Stimulated activated naive CD8-positive, alpha-beta T cell treated with anti-CD3 and anti-CD28 coated beads, Interleukin-15, amount 100 ng/mL, for 72 hours (primary cell): ENCODE data around the gene KIAA0232.

ENCODE experiments used
- ATAC-seq: fragments of 150-1000 bp; cut with Tn5 transposase; 2 replicates; pipeline ENCODE4 v1.10.0; 2021; ENCODE audit warnings: mild to moderate bottlenecking, moderate library complexity
- DNase-seq, 2 donors: peaks; one replicate each; pipeline ENCODE4 v3.0.0; 2021 to 2022
- H3K27ac Mint-ChIP-seq, 2 donors: one replicate each; pipeline ENCODE4 v1.8.0; 2022; ENCODE audit warnings: mild to moderate bottlenecking in 2 of 2, mixed read lengths in 2 of 2, moderate library complexity in 2 of 2
- H3K27me3 Mint-ChIP-seq: one replicate; pipeline ENCODE4 v1.8.0; 2022; ENCODE audit warnings: mixed read lengths
- H3K4me1 Mint-ChIP-seq: one replicate; pipeline ENCODE4 v1.8.0; 2022; ENCODE audit warnings: mild to moderate bottlenecking, mixed read lengths
- H3K4me3 Mint-ChIP-seq, 2 donors: one replicate each; pipeline ENCODE4 v1.8.0; 2022; ENCODE audit warnings: mild to moderate bottlenecking in 2 of 2, mixed read lengths in 2 of 2, moderate library complexity in 1 of 2
- H3K9me3 Mint-ChIP-seq, 2 donors: one replicate each; pipeline ENCODE4 v1.8.0; 2022; ENCODE audit warnings: mixed read lengths in 2 of 2

KIAA0232 gene

DNA sequence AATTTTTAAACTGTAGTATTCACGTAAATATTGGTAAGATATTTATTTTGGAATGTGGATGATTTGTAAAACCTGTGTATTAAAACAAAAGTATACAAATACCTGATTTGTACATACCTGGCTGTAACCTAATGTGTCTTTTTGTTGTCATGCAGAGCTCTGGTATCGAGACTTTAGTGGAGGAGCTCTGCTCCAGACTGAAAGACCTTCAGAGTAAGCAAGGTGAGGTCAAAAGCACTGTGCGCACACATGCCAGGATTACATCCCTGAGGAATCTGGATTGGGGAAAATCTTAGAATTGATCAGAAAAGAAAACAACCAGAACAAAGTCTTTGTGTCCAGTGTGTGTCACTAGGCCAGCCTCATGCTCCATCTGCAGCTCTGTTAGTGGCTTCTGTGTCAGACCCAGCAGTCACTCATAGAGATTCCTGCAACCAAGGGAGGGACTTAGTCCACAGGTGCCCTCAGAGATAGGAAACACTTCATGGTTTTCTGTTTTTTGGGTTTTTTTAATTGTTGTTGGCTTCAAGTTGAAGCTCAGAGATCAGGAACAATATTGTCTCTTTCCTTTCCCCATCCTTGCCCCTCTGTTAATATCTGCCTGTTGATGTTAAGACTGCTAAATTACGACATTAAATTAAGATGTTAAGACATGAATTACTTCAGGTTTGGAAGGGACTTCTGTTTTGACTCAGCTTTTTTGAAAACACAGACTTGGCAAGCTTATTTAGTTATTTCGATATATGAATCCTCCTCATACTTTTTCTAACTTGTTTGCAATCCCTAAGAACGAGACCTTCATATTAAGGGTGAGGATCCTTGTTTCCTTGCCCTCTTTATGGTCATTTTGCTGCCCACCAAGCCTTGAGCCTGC lies 74.7 kb downstream of the KIAA0232 start:
- no peak overlapping the region for H3K4me3 Mint-ChIP-seq
- no peaks in the 10 kb centered on the region for H3K27me3 Mint-ChIP-seq
- H3K27ac Mint-ChIP-seq = no peak overlapping the region
- peaks cover 16% of the 10 kb centered on the region in 2 donors for H3K9me3 Mint-ChIP-seq
- ATAC-seq = no peak
- H3K4me1 Mint-ChIP-seq = peaks cover 25% of the 10 kb centered on the region
- DNase-seq = no peak

DNA sequence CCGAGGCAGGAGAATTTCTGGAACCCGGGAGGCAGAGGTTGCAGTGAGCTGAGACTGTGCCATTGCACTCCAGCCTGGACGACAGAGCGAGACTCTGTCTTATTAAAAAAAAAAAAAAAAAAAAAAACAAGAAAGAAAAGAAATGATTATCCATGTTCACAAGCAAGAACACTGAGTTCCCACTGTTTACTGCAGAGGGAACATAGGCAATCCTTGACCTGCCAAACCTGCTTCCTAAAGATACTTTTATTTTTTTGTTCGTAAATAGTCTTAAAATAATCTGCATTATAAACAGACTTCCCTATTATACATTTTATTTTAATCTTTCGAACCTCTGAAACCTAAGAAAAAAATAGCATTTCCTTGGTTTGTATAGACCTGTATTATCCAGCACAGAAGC lies 76.5 kb downstream of the KIAA0232 start:
- Mint-ChIP-seq H3K4me1 (peaks cover 18% of the 10 kb centered on the region), H3K27ac (no peak overlapping the region), H3K9me3 (no peaks in the 10 kb centered on the region), H3K4me3 (no peak overlapping the region), H3K27me3 (no peaks in the 10 kb centered on the region)
- DNase-seq = no peak
- ATAC-seq = no peak

DNA sequence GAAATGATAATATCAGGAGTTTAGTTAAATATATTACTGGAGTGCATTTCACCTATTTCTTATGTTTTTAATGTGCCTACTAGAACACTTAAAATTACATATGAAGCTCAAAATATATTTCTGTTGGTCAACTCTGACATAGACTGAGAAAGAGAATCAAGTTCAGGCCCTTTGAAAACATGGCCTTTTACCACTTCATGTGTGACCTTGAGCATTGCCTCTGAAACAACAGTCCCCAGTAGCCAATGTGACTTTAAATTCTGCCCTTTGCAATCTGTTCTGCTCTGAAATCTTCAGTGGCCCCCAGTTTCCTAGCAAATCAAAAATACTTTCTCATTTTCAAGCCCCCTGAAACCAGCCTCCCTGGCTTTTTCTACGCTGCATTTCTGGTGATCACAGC lies 77.0 kb downstream of the KIAA0232 start:
- no peaks in the 10 kb centered on the region for H3K27me3 Mint-ChIP-seq
- no peak for ATAC-seq
- H3K9me3 Mint-ChIP-seq = no peaks in the 10 kb centered on the region
- DNase-seq = no peak
- peaks cover 13% of the 10 kb centered on the region for H3K4me1 Mint-ChIP-seq
- H3K4me3 Mint-ChIP-seq = no peak overlapping the region
- H3K27ac Mint-ChIP-seq = peak overlapping the region in 1 of 2 donors; percentile 20

- Mint-ChIP-seq H3K4me1 (no peaks in the 10 kb centered on the region), H3K9me3 (no peaks in the 10 kb centered on the region), H3K4me3 (no peak overlapping the region), H3K27me3 (no peaks in the 10 kb centered on the region), H3K27ac (peak overlapping the region; percentile 2 to 3)
- no peak for ATAC-seq
- DNase-seq = no peak
Observed at GRCh38 chr4:6868386-6868785, 85.9 kb downstream of the KIAA0232 start.

DNA sequence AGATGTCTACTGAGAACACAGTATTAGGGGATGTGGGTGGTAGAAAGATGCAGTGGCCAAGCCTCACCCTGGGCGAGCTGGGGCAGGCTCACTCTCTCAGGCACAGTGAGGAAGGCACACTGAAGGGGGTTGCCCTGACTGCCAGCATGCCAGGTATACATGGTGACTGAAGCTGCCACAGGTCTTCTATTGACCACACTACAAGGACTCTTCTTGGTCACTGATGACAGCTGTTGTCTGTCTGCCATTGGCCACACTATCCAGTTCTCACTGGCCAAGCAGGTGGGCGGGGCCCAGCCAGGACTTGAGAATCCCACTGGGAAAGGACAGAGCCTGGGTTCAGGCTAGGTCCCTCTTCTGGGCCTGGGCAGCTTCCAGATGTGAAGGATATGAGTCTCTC lies 87.4 kb downstream of the KIAA0232 start:
- Mint-ChIP-seq H3K27ac (no peak overlapping the region), H3K4me3 (no peak overlapping the region), H3K27me3 (no peaks in the 10 kb centered on the region), H3K4me1 (no peaks in the 10 kb centered on the region), H3K9me3 (no peaks in the 10 kb centered on the region)
- ATAC-seq (no peak), DNase-seq (no peak)

DNA sequence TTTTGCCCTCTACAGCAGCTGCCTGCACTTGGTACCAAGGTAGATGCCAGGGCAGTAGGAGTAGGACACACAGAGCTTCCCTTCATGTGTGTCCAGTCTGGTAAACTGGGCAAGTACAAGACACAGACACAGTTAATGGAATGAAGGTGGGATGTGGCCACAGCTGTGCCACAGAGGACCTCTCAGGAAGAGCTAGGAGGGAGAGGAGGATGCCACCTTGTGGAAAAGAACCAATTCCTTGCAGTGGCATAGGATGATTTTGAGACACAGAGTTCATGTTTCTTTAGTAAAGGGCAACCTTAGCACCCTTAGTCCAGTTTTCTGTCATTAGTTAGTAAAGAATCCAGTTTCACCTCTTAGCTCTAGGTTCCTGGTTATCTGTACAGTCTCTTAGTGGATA lies 90.8 kb downstream of the KIAA0232 start:
- no peak overlapping the region for H3K27ac Mint-ChIP-seq
- no peak for ATAC-seq

DNA sequence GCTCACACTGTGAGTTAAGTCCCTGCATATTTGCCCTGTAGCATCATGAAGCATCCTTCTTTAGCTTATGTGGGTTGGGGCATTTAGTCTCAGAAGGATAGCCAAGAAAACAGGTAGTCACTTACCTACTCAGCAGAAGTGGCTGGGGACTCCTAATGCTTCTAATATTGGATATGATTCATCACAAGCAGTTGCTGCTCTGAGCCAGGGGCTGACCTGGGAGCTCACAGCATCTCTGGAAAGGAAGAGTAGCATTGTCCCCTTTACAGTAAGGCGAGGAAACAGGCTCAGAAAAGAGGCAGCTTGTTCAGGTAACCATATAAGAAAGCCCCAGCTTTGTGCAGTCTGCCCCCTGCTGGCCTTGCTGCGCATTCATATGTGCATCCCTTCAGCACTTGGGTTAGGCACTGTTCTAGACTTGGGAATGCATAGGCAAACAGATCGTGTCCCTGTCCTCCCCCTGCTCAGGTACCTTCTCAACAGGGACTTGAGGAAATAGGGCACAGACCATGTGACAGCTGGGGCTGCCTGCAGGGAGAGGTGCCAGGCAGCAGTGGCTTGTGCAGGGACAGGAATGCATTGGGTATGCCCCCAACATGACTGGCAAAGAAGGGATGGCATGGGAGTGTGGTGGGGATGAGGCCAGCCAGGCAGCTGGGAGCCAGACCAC lies 91.4 kb downstream of the KIAA0232 start:
- Mint-ChIP-seq H3K9me3 (no peaks in the 10 kb centered on the region), H3K27me3 (no peaks in the 10 kb centered on the region), H3K27ac (no peak overlapping the region), H3K4me1 (no peaks in the 10 kb centered on the region), H3K4me3 (no peak overlapping the region)
- DNase-seq = peak; percentile 67 to 72
- ATAC-seq = peak; percentile 93

More for the DNA sequence above, 90.8 kb downstream of the KIAA0232 start:
- no peak overlapping the region for H3K4me3 Mint-ChIP-seq
- DNase-seq = no peak
- H3K27me3 Mint-ChIP-seq = no peaks in the 10 kb centered on the region
- H3K9me3 Mint-ChIP-seq = no peaks in the 10 kb centered on the region
- no peaks in the 10 kb centered on the region for H3K4me1 Mint-ChIP-seq

- no peak overlapping the region for H3K27ac Mint-ChIP-seq
- DNase-seq (no peak), ATAC-seq (no peak)
Observed at GRCh38 chr4:6874981-6875380, 92.5 kb downstream of the KIAA0232 start.

GRCh38 chr4:6875431-6875831 lies 92.9 kb downstream of the KIAA0232 start:
- Mint-ChIP-seq H3K27ac (no peak overlapping the region), H3K4me1 (no peaks in the 10 kb centered on the region), H3K27me3 (no peaks in the 10 kb centered on the region), H3K9me3 (no peaks in the 10 kb centered on the region), H3K4me3 (no peak overlapping the region)
- no peak for ATAC-seq
- DNase-seq = no peak

More at GRCh38 chr4:6874981-6875380, 92.5 kb downstream of the KIAA0232 start:
- no peaks in the 10 kb centered on the region for H3K27me3 Mint-ChIP-seq
- H3K4me1 Mint-ChIP-seq = no peaks in the 10 kb centered on the region
- H3K4me3 Mint-ChIP-seq = no peak overlapping the region
- no peaks in the 10 kb centered on the region for H3K9me3 Mint-ChIP-seq

DNA sequence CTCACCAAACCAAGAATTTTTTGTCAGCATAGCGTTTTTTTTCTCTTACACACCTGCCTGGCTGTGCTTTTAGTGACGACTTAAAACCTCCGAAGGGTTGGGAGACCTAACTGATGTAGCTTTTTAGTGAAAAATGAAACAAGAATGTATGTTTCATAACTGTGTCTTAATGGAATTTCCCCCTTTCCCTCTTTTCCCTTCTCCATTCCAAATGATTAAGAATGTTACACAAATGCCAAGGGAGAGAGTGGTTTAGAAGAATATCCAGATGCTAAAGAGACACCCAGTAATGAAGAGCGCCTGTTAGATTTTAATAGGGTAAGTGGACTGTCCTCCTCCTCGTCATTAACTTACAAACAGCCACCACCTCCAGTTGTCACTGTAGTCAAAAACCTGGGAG lies 93.9 kb downstream of the KIAA0232 start:
- no peaks in the 10 kb centered on the region for H3K27me3 Mint-ChIP-seq
- H3K4me1 Mint-ChIP-seq = no peaks in the 10 kb centered on the region
- H3K27ac Mint-ChIP-seq = no peak overlapping the region
- H3K4me3 Mint-ChIP-seq = no peak overlapping the region
- ATAC-seq = no peak
- no peak for DNase-seq
- no peaks in the 10 kb centered on the region for H3K9me3 Mint-ChIP-seq

- H3K9me3 Mint-ChIP-seq = no peaks in the 10 kb centered on the region
- no peak overlapping the region for H3K27ac Mint-ChIP-seq
- no peaks in the 10 kb centered on the region for H3K27me3 Mint-ChIP-seq
- DNase-seq = no peak
- ATAC-seq = no peak
- H3K4me1 Mint-ChIP-seq = no peaks in the 10 kb centered on the region
- H3K4me3 Mint-ChIP-seq = no peak overlapping the region
Observed at GRCh38 chr4:6877067-6877466, 94.5 kb downstream of the KIAA0232 start.

- H3K4me1 Mint-ChIP-seq = no peaks in the 10 kb centered on the region
- DNase-seq = no peak
- H3K27ac Mint-ChIP-seq = peak overlapping the region in 1 of 2 donors; percentile 62
- no peaks in the 10 kb centered on the region for H3K9me3 Mint-ChIP-seq
- H3K4me3 Mint-ChIP-seq = no peak overlapping the region
- no peaks in the 10 kb centered on the region for H3K27me3 Mint-ChIP-seq
- no peak for ATAC-seq
Observed at GRCh38 chr4:6878451-6879059, 96.0 kb downstream of the KIAA0232 start.

GRCh38 chr4:6880691-6881090 lies 98.2 kb downstream of the KIAA0232 start:
- Mint-ChIP-seq H3K9me3 (no peaks in the 10 kb centered on the region), H3K4me3 (no peak overlapping the region), H3K27me3 (no peaks in the 10 kb centered on the region), H3K4me1 (no peaks in the 10 kb centered on the region), H3K27ac (peak overlapping the region in 1 of 2 donors; percentile 13)
- ATAC-seq (no peak), DNase-seq (no peak)

DNA sequence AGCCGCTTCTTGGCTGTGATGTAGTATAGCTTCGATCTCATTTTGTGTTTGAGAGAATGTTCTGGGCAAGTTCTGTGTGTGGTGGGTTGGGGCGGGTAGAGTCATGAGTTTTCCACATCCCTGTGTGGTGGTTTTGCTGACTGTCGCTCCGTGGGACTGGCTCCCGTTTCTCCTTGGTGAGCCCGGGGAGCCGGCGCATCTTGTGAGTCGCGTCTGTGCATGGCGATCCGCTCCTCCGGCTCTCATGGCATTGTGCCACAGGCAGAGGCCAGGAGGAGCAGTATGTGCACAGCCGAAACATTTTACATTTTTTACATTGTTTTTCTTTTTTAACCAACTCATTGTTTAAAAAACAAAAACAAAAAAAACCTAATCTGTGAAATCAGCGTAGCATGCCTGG lies 99.4 kb downstream of the KIAA0232 start:
- Mint-ChIP-seq H3K27ac (no peak overlapping the region), H3K4me1 (peaks cover 4% of the 10 kb centered on the region)
- ATAC-seq = no peak

GRCh38 chr4:6884341-6884870 lies 101.9 kb downstream of the KIAA0232 start:
- Mint-ChIP-seq H3K4me1 (peaks cover 4% of the 10 kb centered on the region), H3K27ac (no peak overlapping the region), H3K4me3 (no peak overlapping the region), H3K9me3 (no peaks in the 10 kb centered on the region), H3K27me3 (no peaks in the 10 kb centered on the region)
- ATAC-seq (no peak), DNase-seq (no peak)

More for the DNA sequence above, 99.4 kb downstream of the KIAA0232 start:
- Mint-ChIP-seq H3K4me3 (no peak overlapping the region), H3K27me3 (no peaks in the 10 kb centered on the region), H3K9me3 (no peaks in the 10 kb centered on the region)
- DNase-seq = no peak
